ENCODE data around the gene DNAJC25. TPM values are rescaled to one million over a fixed set of nuclear protein-coding genes. Genes with fewer than 3 reads are reported as not detected.

The DNAJC25 gene
- total and polyA plus RNA-seq, 3 donors from 2014 or later, result 10.0 to 15.9 (median 15.7) TPM

GRCh38 chr9:111630964-111631213 lies 245 bp upstream of the DNAJC25 start:
- H3K9me3 ChIP-seq, result no peaks in the 10 kb centered on the region

GRCh38 chr9:111632060-111632459 lies 926 bp downstream of the DNAJC25 start:
- Histone ChIP-seq H3K27me3 (no peaks in the 10 kb centered on the region), H3K4me3 (peak overlapping the region; percentile 89 to 97), H3K27ac (peak overlapping the region; percentile 86 to 87), H3K9me3 (no peaks in the 10 kb centered on the region), H3K4me1 (peaks cover 22% of the 10 kb centered on the region), H3K36me3 (ENCODE audit: low read depth, missing control alignments) (no peaks in the 10 kb centered on the region)
- TF ChIP-seq CTCF (IDR thresholded peaks at IDR 0.05) (no peak), POLR2A (IDR thresholded peaks at IDR 0.05) (no peak)
- 25 to 28% methylated on average over 5 of the region's 5 CpGs for WGBS, 2 donors
- intact Hi-C loops (cut with DNase I; ENCODE audit: low total_unique reads), result no loop called here
- DNase-seq, result no peak

More at GRCh38 chr9:111630964-111631213, 245 bp upstream of the DNAJC25 start:
- no peak for DNase-seq
- intact Hi-C loops (cut with DNase I; ENCODE audit: low total_unique reads), result no loop called here
- Histone ChIP-seq H3K4me1 (peaks cover 22% of the 10 kb centered on the region), H3K4me3 (peak overlapping the region; percentile 89 to 97), H3K36me3 (ENCODE audit: low read depth, missing control alignments) (no peaks in the 10 kb centered on the region), H3K27ac (peak overlapping the region; percentile 86 to 87), H3K27me3 (no peaks in the 10 kb centered on the region)
- WGBS, 2 donors, result 0 to 1% methylated on average over 12 to 14 of the region's 14 CpGs
- TF ChIP-seq POLR2A (IDR thresholded peaks at IDR 0.05), result no peak
- TF ChIP-seq CTCF (IDR thresholded peaks at IDR 0.05), result no peak

GRCh38 chr9:111632695-111633388 lies 1.7 kb downstream of the DNAJC25 start:
- peaks cover 28% of the 10 kb centered on the region for H3K4me1 ChIP-seq
- no peak overlapping the region for H3K27ac ChIP-seq
- TF ChIP-seq POLR2A (IDR thresholded peaks at IDR 0.05) (no peak), CTCF (IDR thresholded peaks at IDR 0.05) (no peak)
- H3K9me3 ChIP-seq, result no peaks in the 10 kb centered on the region
- no peaks in the 10 kb centered on the region for H3K36me3 ChIP-seq (ENCODE audit: low read depth, missing control alignments)
- H3K4me3 ChIP-seq, result peak overlapping the region in 1 of 2 donors; percentile 97
- intact Hi-C loops (cut with DNase I; ENCODE audit: low total_unique reads), result no loop called here
- H3K27me3 ChIP-seq, result no peaks in the 10 kb centered on the region
- DNase-seq, result no peak
- 54 to 73% methylated on average over 7 of the region's 7 CpGs for WGBS, 2 donors

- peaks cover 31% of the 10 kb centered on the region for H3K4me1 ChIP-seq
- H3K36me3 ChIP-seq (ENCODE audit: low read depth, missing control alignments), result no peaks in the 10 kb centered on the region
- TF ChIP-seq POLR2A (IDR thresholded peaks at IDR 0.05) (no peak), CTCF (IDR thresholded peaks at IDR 0.05) (no peak)
- H3K27ac ChIP-seq, result no peak overlapping the region
- H3K4me3 ChIP-seq, result no peak overlapping the region
- WGBS, 2 donors, result 81 to 95% methylated on average over 1 of the region's 1 CpG
- no peaks in the 10 kb centered on the region for H3K27me3 ChIP-seq
- intact Hi-C loops (cut with DNase I; ENCODE audit: low total_unique reads), result no loop called here
- H3K9me3 ChIP-seq, result no peaks in the 10 kb centered on the region
- no peak for DNase-seq
Observed at GRCh38 chr9:111633389-111633736, 2.2 kb downstream of the DNAJC25 start.

GRCh38 chr9:111634860-111635259 lies 3.7 kb downstream of the DNAJC25 start:
- intact Hi-C loops (cut with DNase I; ENCODE audit: low total_unique reads), result no loop called here
- no peak overlapping the region for H3K4me3 ChIP-seq
- no peak overlapping the region for H3K27ac ChIP-seq
- H3K27me3 ChIP-seq, result no peaks in the 10 kb centered on the region
- TF ChIP-seq POLR2A (IDR thresholded peaks at IDR 0.05) (no peak), CTCF (IDR thresholded peaks at IDR 0.05) (no peak)
- H3K36me3 ChIP-seq (ENCODE audit: low read depth, missing control alignments), result no peaks in the 10 kb centered on the region
- 27 to 65% methylated on average over 1 of the region's 1 CpG for WGBS, 2 donors
- H3K9me3 ChIP-seq, result no peaks in the 10 kb centered on the region
- H3K4me1 ChIP-seq, result peaks cover 31% of the 10 kb centered on the region
- no peak for DNase-seq
